GM12878 (cell line): ENCODE measurements around the gene TEX30. TPM values are rescaled to one million over a fixed set of nuclear protein-coding genes. Genes with fewer than 3 reads are reported as not detected.

ENCODE experiments used
- ATAC-seq: fragments of 200-7000 bp; cut with Tn5 transposase; 3 replicates; pipeline ENCODE4 v1.9.1; 2020; ENCODE audit warnings: mild to moderate bottlenecking, moderate library complexity
- BruUV-seq: library from RNA; stranded (reverse); fragments of 400-500 nt; replicated peaks from 2 replicates; lab custom pipeline; 2021; lab: Mats Ljungman, UMichigan
- CTCF ChIA-PET: fragments of 300-600 bp; sonication (Branson Sonifier 250); formaldehyde crosslinking; extraction: SDS; loops from one replicate; lab custom pipeline; 2021; ENCODE audit warnings: inconsistent platforms; lab: Yijun Ruan, JAX
- POLR2A ChIA-PET: fragments of 350-600 bp; formaldehyde crosslinking; extraction: SDS; loops from one replicate; lab custom pipeline; 2021; ENCODE audit warnings: inconsistent platforms; lab: Charles Lee
- RAD21 ChIA-PET: fragments of 300-600 bp; sonication (Branson Sonifier 250); formaldehyde crosslinking; loops from one replicate; lab custom pipeline; 2023; ENCODE audit warnings: antibody characterized with exemption; ENCODE audit not compliant: unreplicated experiment; lab: Charles Lee
- SMC1A ChIA-PET: fragments of 300-600 bp; sonication (Branson Sonifier 250); formaldehyde crosslinking; loops from one replicate; lab custom pipeline; 2023; ENCODE audit not compliant: unreplicated experiment, uncharacterized antibody; lab: Charles Lee
- DNase-seq: peaks from one replicate; pipeline ENCODE4 v3.0.0-alpha.2; 2011; ENCODE audit warnings: low read depth, low spot score
- FAIRE-seq: peaks from 3 replicates; lab custom pipeline; 2011; peaks lifted over from hg19 to GRCh38; lab: Jason Lieb, UNC
- H2AFZ ChIP-seq: 2 replicates; pipeline ENCODE4 v1.6.0; 2011; ENCODE audit warnings: low read depth, low read length, control low read depth; ENCODE audit not compliant: control insufficient read depth
- H3K27ac ChIP-seq: 2 replicates; pipeline ENCODE4 v1.5.1; 2011; ENCODE audit warnings: control low read depth; ENCODE audit not compliant: control insufficient read depth, insufficient read depth
- H3K27me3 ChIP-seq, 2 experiments: replicated peaks in 1 of 2; 2 replicates each; pipeline versions ENCODE4 v1.6.0 to v1.6.1; 2011; ENCODE audit warnings: low read length in 1 of 2; ENCODE audit not compliant: control insufficient read depth in 2 of 2, insufficient read depth in 2 of 2
- H3K36me3 ChIP-seq, 2 experiments: 2 replicates each; pipeline ENCODE4 v1.5.1; 2011; ENCODE audit warnings: low read length in 1 of 2; ENCODE audit not compliant: control insufficient read depth in 2 of 2, insufficient read depth in 2 of 2
- H3K4me1 ChIP-seq: 2 replicates; pipeline ENCODE4 v1.6.1; 2011; ENCODE audit warnings: mild to moderate bottlenecking, low read length, moderate library complexity, mixed read lengths; ENCODE audit not compliant: control insufficient read depth, insufficient read depth
- H3K4me2 ChIP-seq: 2 replicates; pipeline ENCODE4 v1.6.0; 2011; ENCODE audit warnings: control low read depth; ENCODE audit not compliant: control insufficient read depth, insufficient read depth
- H3K4me3 ChIP-seq: fragments of 200-600 bp; sonication (generic); 2 replicates; pipeline ENCODE4 v1.5.1; 2016
- H3K79me2 ChIP-seq: 2 replicates; pipeline ENCODE4 v1.6.0; 2011; ENCODE audit warnings: low read length; ENCODE audit not compliant: control insufficient read depth, insufficient read depth
- H3K9ac ChIP-seq: 2 replicates; pipeline ENCODE4 v1.8.0; 2011; ENCODE audit warnings: low read length, control low read depth, mixed read lengths; ENCODE audit not compliant: control insufficient read depth, insufficient read depth
- H3K9me3 ChIP-seq: replicated peaks from 3 replicates; pipeline ENCODE4 v1.5.1; 2011; ENCODE audit warnings: mild to moderate bottlenecking, low read length; ENCODE audit not compliant: control insufficient read depth, insufficient read depth
- H4K20me1 ChIP-seq: 2 replicates; pipeline ENCODE4 v1.6.0; 2011; ENCODE audit not compliant: control insufficient read depth, insufficient read depth
- CHD4 ChIP-seq: fragments of 200-600 bp; sonication (generic); IDR thresholded peaks from 2 replicates; pipeline ENCODE4 v1.6.1; 2016; ENCODE audit warnings: mild to moderate bottlenecking
- EP300 ChIP-seq, 2 experiments: fragments of 150-350 bp in 1 of 2; IDR thresholded peaks; 2 replicates each; pipeline ENCODE4 v1.6.1; 2011 to 2012; ENCODE audit warnings: low read depth in 2 of 2, low read length in 2 of 2, borderline replicate concordance in 1 of 2, improper control_type of control experiment in 1 of 2, inconsistent platforms in 1 of 2; ENCODE audit not compliant: control insufficient read depth in 1 of 2
- NFYA ChIP-seq: IDR thresholded peaks from 2 replicates; pipeline ENCODE4 v1.6.1; 2011; ENCODE audit warnings: low read depth, mild to moderate bottlenecking, low read length, improper control_type of control experiment, borderline replicate concordance
- PML ChIP-seq: IDR thresholded peaks from 2 replicates; pipeline ENCODE4 v1.6.1; 2012; ENCODE audit warnings: low read length, inconsistent platforms
- STAT1 ChIP-seq: fragments of 450-650 bp; conservative IDR thresholded peaks from 2 replicates; pipeline ENCODE4 v1.6.1; 2014; ENCODE audit warnings: antibody characterized with exemption, mild to moderate bottlenecking
- YBX1 ChIP-seq: fragments of 450-650 bp; IDR thresholded peaks from 2 replicates; pipeline ENCODE4 v1.6.1; 2016; ENCODE audit warnings: antibody characterized with exemption
- ZNF24 ChIP-seq: fragments of 450-650 bp; IDR thresholded peaks from 2 replicates; pipeline ENCODE4 v1.6.1; 2017; ENCODE audit warnings: antibody characterized with exemption, mild to moderate bottlenecking
- ZNF622 ChIP-seq: fragments of 450-650 bp; IDR thresholded peaks from 2 replicates; pipeline ENCODE4 v1.6.1; 2017; ENCODE audit warnings: mild to moderate bottlenecking, inconsistent platforms
- WGBS: methylation state at CpG from one replicate; pipeline ENCODE4 v1.1.6; 2016; ENCODE audit warnings: low lambda C conversion rate; ENCODE audit not compliant: insufficient replicate concordance, insufficient coverage; ENCODE audit errors: missing lambda C conversion rate; 5-methylcytosine and 5-hydroxymethylcytosine counted together
- in situ Hi-C: fragments of 300-500 bp; cut with MboI; formaldehyde crosslinking; loops from 9 replicates; pipeline ENCODE4 v1.14.3; 2018; ENCODE audit warnings: mixed read lengths
- intact Hi-C: fragments of 100-400 bp; cut with micrococcal nuclease; formaldehyde crosslinking; loops from one replicate; pipeline ENCODE4 v1.14.2; 2022; ENCODE audit not compliant: unreplicated experiment
- polyA plus RNA-seq, 11 experiments: library from polyadenylated mRNA; depleted of rRNA in 4 of 11; unstranded in 6 of 11; stranded (reverse) in 5 of 11; fragments of >200 nt; fragmentation: Nextera tagmentation in 4 of 11; fragmentation: Illumina TruSeq in 1 of 11; extraction: Ambion mirVana in 4 of 11; extraction: Trizol in 1 of 11; gene quantifications; 1 replicate in 1 of 11; 2 replicates in 10 of 11; pipeline versions ENCODE4 v1.2.1 to v1.2.3, GENCODE V29; 2011 to 2016; ENCODE audit warnings: inconsistent platforms in 2 of 11, missing spikeins in 2 of 11, low read depth in 1 of 11
- total RNA-seq, 4 experiments: library from RNA; depleted of rRNA in 3 of 4; stranded (reverse); fragments of >200 nt in 3 of 4; fragmentation: Illumina TruSeq in 1 of 4; extraction: Trizol in 1 of 4; gene quantifications; 2 replicates each; pipeline versions ENCODE4 v1.2.1 to v1.2.3, GENCODE V29; 2013 to 2021
- TF ChIP-seq, protein P1 (sequence below): fragments of 450-650 bp; IDR thresholded peaks from 2 replicates; pipeline ENCODE4 v1.6.1; 2016; ENCODE audit warnings: mild to moderate bottlenecking
- TF ChIP-seq, protein P2 (sequence below): fragments of 450-650 bp; IDR thresholded peaks from 2 replicates; pipeline ENCODE4 v1.6.1; 2017; ENCODE audit warnings: mild to moderate bottlenecking, low read depth, inconsistent platforms; ENCODE audit not compliant: poor library complexity, severe bottlenecking

TEX30 gene
- total and polyA plus RNA-seq, 10 of the 15 experiments (the other 5 are each of a cell fraction or from before 2014, with no cell fraction given): 19.7 to 114 (median 25.0) TPM

DNA sequence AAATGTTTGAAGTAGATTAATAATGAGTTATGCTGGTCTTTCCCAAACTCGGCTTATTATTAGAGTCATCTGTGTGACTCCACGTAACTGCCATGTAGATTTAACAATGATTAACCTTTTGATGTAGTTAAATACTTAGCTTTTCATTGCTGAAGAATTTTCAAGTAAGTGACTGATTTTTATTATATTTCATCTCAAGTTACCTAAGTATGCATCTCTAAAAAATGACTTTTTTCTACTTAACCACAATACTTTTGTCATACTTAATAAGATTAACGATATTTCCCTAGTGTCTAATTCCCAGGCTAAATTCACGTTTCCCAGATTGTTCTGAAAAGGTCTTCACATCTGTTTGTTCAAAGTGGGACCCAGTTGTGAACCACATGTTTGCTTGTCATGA, 43.1 kb upstream of the TEX30 start:
- RAD21 ChIA-PET: interaction anchor here (1.0 kb wide), 1 partner anchor 28 kb away, joined by 3 read pairs; no protein-coding TSS in a partner anchor
- peaks cover 8% of the 10 kb centered on the region for H3K79me2 ChIP-seq

More for the DNA sequence above, 43.1 kb upstream of the TEX30 start:
- no peaks in the 10 kb centered on the region for H4K20me1 ChIP-seq
- no TSS peak for BruUV-seq
- no peak for FAIRE-seq
- no peak overlapping the region for H3K4me2 ChIP-seq
- H3K4me3 ChIP-seq: no peak overlapping the region
- no peak for ATAC-seq
- H3K36me3 ChIP-seq: peaks cover 0 to 3% of the 10 kb centered on the region in 2 experiments
- ChIA-PET SMC1A (interaction anchor here (0.9 kb wide), 1 partner anchor 15 kb away, joined by 3 read pairs; no protein-coding TSS in a partner anchor), CTCF (interaction anchor here (1.1 kb wide), 1 partner anchor 12 kb away, joined by 4 read pairs; no protein-coding TSS in a partner anchor), POLR2A (no interaction called here)
- in situ Hi-C loops: no loop called here
- H3K9me3 ChIP-seq: no peaks in the 10 kb centered on the region; the same call in 1 of the 3 replicates
- no peak overlapping the region for H3K9ac ChIP-seq
- no peak overlapping the region for H2AFZ ChIP-seq
- no peaks in the 10 kb centered on the region for H3K27me3 ChIP-seq
- WGBS: 83% methylated on average over 4 of the region's 4 CpGs
- H3K27ac ChIP-seq: no peak overlapping the region
- no peak for DNase-seq
- TF ChIP-seq EP300 (IDR thresholded peaks at IDR 0.05; ENCODE audit: borderline replicate concordance in 1 of 2, control insufficient read depth in 1 of 2, low read depth in 2 of 2, low read length in 2 of 2) (no peak), ZNF622 (no peak), ZNF24 (no peak), PML (no peak), YBX1 (no peak), CHD4 (no peak), NFYA (no peak), STAT1 (no peak)
- TF ChIP-seq, protein P1, sequence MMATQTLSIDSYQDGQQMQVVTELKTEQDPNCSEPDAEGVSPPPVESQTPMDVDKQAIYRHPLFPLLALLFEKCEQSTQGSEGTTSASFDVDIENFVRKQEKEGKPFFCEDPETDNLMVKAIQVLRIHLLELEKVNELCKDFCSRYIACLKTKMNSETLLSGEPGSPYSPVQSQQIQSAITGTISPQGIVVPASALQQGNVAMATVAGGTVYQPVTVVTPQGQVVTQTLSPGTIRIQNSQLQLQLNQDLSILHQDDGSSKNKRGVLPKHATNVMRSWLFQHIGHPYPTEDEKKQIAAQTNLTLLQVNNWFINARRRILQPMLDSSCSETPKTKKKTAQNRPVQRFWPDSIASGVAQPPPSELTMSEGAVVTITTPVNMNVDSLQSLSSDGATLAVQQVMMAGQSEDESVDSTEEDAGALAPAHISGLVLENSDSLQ: no peak
- TF ChIP-seq, protein P2, sequence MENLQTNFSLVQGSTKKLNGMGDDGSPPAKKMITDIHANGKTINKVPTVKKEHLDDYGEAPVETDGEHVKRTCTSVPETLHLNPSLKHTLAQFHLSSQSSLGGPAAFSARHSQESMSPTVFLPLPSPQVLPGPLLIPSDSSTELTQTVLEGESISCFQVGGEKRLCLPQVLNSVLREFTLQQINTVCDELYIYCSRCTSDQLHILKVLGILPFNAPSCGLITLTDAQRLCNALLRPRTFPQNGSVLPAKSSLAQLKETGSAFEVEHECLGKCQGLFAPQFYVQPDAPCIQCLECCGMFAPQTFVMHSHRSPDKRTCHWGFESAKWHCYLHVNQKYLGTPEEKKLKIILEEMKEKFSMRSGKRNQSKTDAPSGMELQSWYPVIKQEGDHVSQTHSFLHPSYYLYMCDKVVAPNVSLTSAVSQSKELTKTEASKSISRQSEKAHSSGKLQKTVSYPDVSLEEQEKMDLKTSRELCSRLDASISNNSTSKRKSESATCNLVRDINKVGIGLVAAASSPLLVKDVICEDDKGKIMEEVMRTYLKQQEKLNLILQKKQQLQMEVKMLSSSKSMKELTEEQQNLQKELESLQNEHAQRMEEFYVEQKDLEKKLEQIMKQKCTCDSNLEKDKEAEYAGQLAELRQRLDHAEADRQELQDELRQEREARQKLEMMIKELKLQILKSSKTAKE: no peak
- TF ChIP-seq, all 136 proteins: peak for 0
- peaks cover 19% of the 10 kb centered on the region for H3K4me1 ChIP-seq
- intact Hi-C loops: no loop called here
